Measurements from ENCODE around the gene TMPO. TPM values are rescaled to one million over a fixed set of nuclear protein-coding genes. Genes with fewer than 3 reads are reported as not detected.

TMPO gene, protein sequence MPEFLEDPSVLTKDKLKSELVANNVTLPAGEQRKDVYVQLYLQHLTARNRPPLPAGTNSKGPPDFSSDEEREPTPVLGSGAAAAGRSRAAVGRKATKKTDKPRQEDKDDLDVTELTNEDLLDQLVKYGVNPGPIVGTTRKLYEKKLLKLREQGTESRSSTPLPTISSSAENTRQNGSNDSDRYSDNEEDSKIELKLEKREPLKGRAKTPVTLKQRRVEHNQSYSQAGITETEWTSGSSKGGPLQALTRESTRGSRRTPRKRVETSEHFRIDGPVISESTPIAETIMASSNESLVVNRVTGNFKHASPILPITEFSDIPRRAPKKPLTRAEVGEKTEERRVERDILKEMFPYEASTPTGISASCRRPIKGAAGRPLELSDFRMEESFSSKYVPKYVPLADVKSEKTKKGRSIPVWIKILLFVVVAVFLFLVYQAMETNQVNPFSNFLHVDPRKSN
- total RNA-seq = 122 to 144 TPM (median 135 TPM) in 3 replicates

DNA sequence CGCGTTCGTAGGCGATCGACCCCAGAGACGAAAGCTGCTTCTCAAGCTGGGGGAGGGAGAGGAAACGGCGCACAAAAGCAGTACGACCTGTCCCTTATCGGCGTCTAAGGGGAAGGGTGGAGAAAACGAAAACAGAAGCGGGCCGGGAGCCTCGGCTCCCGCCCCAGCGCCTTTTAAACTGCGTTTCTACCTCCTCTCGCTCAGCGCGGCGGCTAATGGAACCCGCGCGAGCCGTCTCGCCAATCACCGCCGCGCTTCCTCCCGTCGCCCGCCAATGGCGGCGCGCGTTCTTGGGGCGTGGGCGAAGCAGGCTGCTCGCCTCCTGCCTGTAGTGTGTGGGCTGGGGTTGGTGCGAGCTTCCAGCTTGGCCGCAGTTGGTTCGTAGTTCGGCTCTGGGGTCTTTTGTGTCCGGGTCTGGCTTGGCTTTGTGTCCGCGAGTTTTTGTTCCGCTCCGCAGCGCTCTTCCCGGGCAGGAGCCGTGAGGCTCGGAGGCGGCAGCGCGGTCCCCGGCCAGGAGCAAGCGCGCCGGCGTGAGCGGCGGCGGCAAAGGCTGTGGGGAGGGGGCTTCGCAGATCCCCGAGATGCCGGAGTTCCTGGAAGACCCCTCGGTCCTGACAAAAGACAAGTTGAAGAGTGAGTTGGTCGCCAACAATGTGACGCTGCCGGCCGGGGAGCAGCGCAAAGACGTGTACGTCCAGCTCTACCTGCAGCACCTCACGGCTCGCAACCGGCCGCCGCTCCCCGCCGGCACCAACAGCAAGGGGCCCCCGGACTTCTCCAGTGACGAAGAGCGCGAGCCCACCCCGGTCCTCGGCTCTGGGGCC is at the start of gene TMPO:
Gene TMPO, plus strand, starts transcription at position 304 of the 824 bp plus-strand sequence. Its CDS starts 278 bp downstream, at position 582.
- H3K4me3 Mint-ChIP-seq = peak within 1 kb of the TSS; percentile 97
- H3K9me3 Mint-ChIP-seq = no peaks in the 10 kb centered on the region

DNA sequence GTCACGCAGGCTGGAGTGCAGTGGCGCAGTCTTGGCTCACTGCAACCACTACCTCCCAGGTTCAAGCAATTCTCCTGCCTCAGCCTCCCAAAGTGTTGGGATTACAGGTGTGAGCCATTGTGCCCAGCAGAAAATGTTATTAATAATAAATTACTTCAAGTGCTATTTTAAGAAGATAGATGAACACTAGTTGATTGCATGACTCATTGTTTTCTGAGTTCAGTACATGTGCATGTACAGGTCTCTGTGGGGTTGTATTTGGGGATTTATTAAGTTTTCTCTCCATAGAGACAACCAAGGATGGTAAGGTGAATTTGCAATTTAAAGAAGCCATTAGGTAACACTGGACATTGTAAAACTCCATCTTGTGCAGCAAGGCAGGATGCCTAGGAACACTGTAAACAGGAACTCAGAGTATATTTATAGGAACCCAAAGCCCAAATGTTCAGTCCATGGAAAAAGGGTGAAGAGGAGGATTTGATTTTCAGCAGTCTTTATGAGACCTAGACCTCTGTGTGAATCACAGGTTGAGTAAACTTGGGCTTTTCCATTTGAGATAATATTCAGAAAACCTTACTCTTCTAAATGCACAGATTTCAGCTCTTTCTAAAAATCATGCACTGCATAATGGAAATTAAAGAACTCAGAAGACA is 49.3 kb upstream of the TMPO start:
- Mint-ChIP-seq H3K36me3 (no peaks in the 10 kb centered on the region), H3K27ac (no peak overlapping the region), H3K27me3 (ENCODE audit: low read depth) (no peaks in the 10 kb centered on the region), H3K4me3 (no peak overlapping the region), H3K9me3 (no peaks in the 10 kb centered on the region), H3K4me1 (peaks cover 21% of the 10 kb centered on the region)
- TF ChIP-seq, protein P1, sequence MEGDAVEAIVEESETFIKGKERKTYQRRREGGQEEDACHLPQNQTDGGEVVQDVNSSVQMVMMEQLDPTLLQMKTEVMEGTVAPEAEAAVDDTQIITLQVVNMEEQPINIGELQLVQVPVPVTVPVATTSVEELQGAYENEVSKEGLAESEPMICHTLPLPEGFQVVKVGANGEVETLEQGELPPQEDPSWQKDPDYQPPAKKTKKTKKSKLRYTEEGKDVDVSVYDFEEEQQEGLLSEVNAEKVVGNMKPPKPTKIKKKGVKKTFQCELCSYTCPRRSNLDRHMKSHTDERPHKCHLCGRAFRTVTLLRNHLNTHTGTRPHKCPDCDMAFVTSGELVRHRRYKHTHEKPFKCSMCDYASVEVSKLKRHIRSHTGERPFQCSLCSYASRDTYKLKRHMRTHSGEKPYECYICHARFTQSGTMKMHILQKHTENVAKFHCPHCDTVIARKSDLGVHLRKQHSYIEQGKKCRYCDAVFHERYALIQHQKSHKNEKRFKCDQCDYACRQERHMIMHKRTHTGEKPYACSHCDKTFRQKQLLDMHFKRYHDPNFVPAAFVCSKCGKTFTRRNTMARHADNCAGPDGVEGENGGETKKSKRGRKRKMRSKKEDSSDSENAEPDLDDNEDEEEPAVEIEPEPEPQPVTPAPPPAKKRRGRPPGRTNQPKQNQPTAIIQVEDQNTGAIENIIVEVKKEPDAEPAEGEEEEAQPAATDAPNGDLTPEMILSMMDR (IDR thresholded peaks at IDR 0.05; ENCODE audit: unreplicated experiment) = no peak
- DNase-seq (ENCODE audit: low spot score in 2 of 2, unreplicated experiment in 2 of 2) = no peak

More for the DNA sequence above, at the start of gene TMPO:
- Mint-ChIP-seq H3K27ac (peak within 1 kb of the TSS; percentile 99), H3K36me3 (no peaks in the 10 kb centered on the region), H3K27me3 (ENCODE audit: low read depth) (no peaks in the 10 kb centered on the region), H3K4me1 (peaks cover 40% of the 10 kb centered on the region)
- TF ChIP-seq, protein P1 (IDR thresholded peaks at IDR 0.05; ENCODE audit: unreplicated experiment) = no peak
- peak; percentile 79 to 96 for DNase-seq (ENCODE audit: low spot score in 2 of 2, unreplicated experiment in 2 of 2)

DNA sequence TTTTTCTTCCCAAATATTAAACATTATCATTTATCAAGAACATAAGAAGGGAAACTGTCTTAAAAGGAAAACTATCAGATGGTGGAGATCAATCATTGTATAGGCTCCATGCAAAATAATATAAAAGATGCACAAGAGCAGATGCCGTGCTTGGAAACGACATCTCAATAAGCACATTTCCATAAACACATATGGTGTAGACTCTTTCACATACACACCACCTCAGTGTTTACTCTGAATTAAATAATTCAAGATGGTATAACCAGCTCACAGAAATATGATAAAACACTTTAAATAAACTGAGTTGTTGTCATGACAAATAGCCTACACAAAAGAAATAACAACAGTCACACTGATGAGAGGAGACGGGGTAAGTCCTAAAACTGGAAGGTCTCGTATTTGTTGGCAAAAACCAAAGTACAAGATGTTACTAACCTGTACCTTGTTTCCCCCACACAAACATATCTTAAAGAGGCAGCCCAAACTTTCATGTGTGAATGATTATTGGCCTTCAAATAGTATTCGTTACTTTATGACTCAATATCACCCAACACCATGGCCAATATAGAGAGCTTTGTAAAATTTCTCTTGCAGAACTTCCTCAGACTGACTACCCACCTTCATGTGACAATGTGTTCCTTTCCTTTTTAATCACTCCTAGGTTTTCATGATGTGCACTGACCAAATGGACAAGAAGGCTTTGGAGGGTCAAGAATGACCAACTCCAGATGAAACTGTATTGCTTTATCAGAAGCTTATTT is 48.6 kb upstream of the TMPO start:
- Mint-ChIP-seq H3K27me3 (ENCODE audit: low read depth) (no peaks in the 10 kb centered on the region), H3K9me3 (no peaks in the 10 kb centered on the region), H3K4me3 (no peak overlapping the region), H3K4me1 (peaks cover 23% of the 10 kb centered on the region), H3K36me3 (no peaks in the 10 kb centered on the region), H3K27ac (no peak overlapping the region)
- DNase-seq (ENCODE audit: low spot score in 2 of 2, unreplicated experiment in 2 of 2) = no peak
- TF ChIP-seq, protein P1 (IDR thresholded peaks at IDR 0.05; ENCODE audit: unreplicated experiment) = no peak

DNA sequence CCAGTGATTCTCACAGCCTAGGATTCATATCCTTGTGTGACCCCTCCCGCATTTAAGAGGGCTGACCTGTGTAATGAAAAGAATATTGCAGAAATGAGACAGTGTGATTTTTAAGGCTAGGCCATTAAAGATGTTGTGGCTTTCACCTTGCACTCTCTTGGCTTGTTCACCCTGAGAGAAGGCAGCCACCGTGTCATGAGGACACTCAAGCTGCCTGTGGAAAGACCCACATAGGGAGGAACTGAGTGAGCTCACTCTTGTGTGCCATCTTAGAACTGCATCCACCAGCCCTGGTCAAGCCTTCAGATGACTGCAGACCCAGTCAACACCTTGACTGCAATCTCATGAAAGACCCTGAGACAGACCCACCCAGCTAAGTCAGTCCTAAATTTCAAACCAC is 46.3 kb upstream of the TMPO start:
- DNase-seq (ENCODE audit: low spot score in 2 of 2, unreplicated experiment in 2 of 2) = no peak
- TF ChIP-seq, protein P1 (IDR thresholded peaks at IDR 0.05; ENCODE audit: unreplicated experiment) = no peak
- no peaks in the 10 kb centered on the region for H3K27me3 Mint-ChIP-seq (ENCODE audit: low read depth)
- H3K27ac Mint-ChIP-seq = no peak overlapping the region
- peaks cover 19% of the 10 kb centered on the region for H3K4me1 Mint-ChIP-seq
- H3K36me3 Mint-ChIP-seq = no peaks in the 10 kb centered on the region
- no peaks in the 10 kb centered on the region for H3K9me3 Mint-ChIP-seq
- H3K4me3 Mint-ChIP-seq = no peak overlapping the region
